GM21576 (cell line): ENCODE measurements around the gene TBL3.
A peak's percentile ranks its signal among the peaks of the same experiment; 100 is the strongest.

ENCODE experiments used
- ATAC-seq: cut with Tn5 transposase; IDR thresholded peaks from one replicate; pipeline ENCODE4 v1.9.1; 2021; ENCODE audit warnings: mild to moderate bottlenecking, moderate library complexity; ENCODE audit not compliant: unreplicated experiment

Gene TBL3

GRCh38 chr16:1963806-1964505 is 7.9 kb upstream of the TBL3 start:
- no peak for ATAC-seq

- ATAC-seq = peak; percentile 70
Observed at GRCh38 chr16:1964506-1965395, 7.1 kb upstream of the TBL3 start, which contains the start of gene RPS2. TSS of gene RPS2 (minus strand) at chr16:1964826. CDS start at chr16:1964625, 201 bp downstream.

- ATAC-seq = no peak
Observed at GRCh38 chr16:1965396-1966001, 6.4 kb upstream of the TBL3 start.

GRCh38 chr16:1966460-1966859 is 5.4 kb upstream of the TBL3 start, which contains the start of gene RNF151:
TSS of gene RNF151 (plus strand) at chr16:1966856. CDS start at chr16:1966882, 26 bp downstream.
- no peak for ATAC-seq

- ATAC-seq = no peak
Observed at GRCh38 chr16:1968146-1968953, 3.5 kb upstream of the TBL3 start.

- ATAC-seq = no peak
Observed at GRCh38 chr16:1972490-1972877, 631 bp downstream of the TBL3 start.

- no peak for ATAC-seq
Observed at GRCh38 chr16:1973461-1974156, 1.8 kb downstream of the TBL3 start.

- no peak for ATAC-seq
Observed at GRCh38 chr16:1974157-1975070, 2.6 kb downstream of the TBL3 start.

GRCh38 chr16:1975432-1976215 is 3.8 kb downstream of the TBL3 start:
- ATAC-seq = no peak

GRCh38 chr16:1976216-1976520 is 4.3 kb downstream of the TBL3 start:
- no peak for ATAC-seq

GRCh38 chr16:1976951-1977874 is 5.4 kb downstream of the TBL3 start:
- ATAC-seq = no peak

- ATAC-seq = no peak
Observed at GRCh38 chr16:1977875-1978268, 6.0 kb downstream of the TBL3 start.

- ATAC-seq = no peak
Observed at GRCh38 chr16:1978476-1979120, 6.7 kb downstream of the TBL3 start.

GRCh38 chr16:1979271-1980029 is 7.6 kb downstream of the TBL3 start:
- no peak for ATAC-seq

GRCh38 chr16:1980030-1980769 is 8.3 kb downstream of the TBL3 start:
- no peak for ATAC-seq

- ATAC-seq = no peak
Observed at GRCh38 chr16:1980770-1981087, 8.9 kb downstream of the TBL3 start.
